SK-N-SH (cell line): ENCODE data around the gene UBE2E1. TPM values are rescaled to one million over a fixed set of nuclear protein-coding genes. Genes with fewer than 3 reads are reported as not detected.

Experiments used
- CTCF ChIA-PET: fragments of 300-600, 350-600 bp; formaldehyde crosslinking; extraction: SDS; loops from one replicate; lab custom pipeline; 2021; lab: Yijun Ruan, JAX
- POLR2A ChIA-PET: fragments of 350-600 bp; sonication (Branson Sonifier 250); formaldehyde crosslinking; extraction: SDS; loops from one replicate; lab custom pipeline; 2020; ENCODE audit warnings: antibody characterized with exemption, inconsistent platforms; lab: Yijun Ruan, JAX
- DNase-seq: peaks from one replicate; pipeline ENCODE4 v3.0.0; 2012
- H2AFZ ChIP-seq: fragments of 200-600 bp; sonication (generic); 2 replicates; pipeline ENCODE4 v1.8.1; 2016; ENCODE audit warnings: antibody characterized with exemption, mild to moderate bottlenecking, low read depth
- H3F3A ChIP-seq: fragments of 200-600 bp; sonication (generic); replicated peaks from 2 replicates; pipeline ENCODE3; 2016; ENCODE audit warnings: antibody characterized with exemption, mild to moderate bottlenecking; ENCODE audit not compliant: insufficient read depth
- H3K27ac ChIP-seq, 2 experiments: fragments of 200-500 bp in 1 of 2; fragments of 200-600 bp in 1 of 2; sonication (Bioruptor generic) in 1 of 2; sonication (generic), shearing (Covaris generic) in 1 of 2; 2 replicates each; pipeline versions ENCODE4 v1.5.1 to v1.6.1; 2014 to 2016; ENCODE audit warnings: low read depth in 2 of 2, inconsistent platforms in 1 of 2, low read length in 1 of 2, mild to moderate bottlenecking in 1 of 2, mixed read lengths in 1 of 2
- H3K27me3 ChIP-seq: fragments of 200-600 bp; sonication (generic), shearing (Covaris generic); 2 replicates; pipeline ENCODE4 v1.6.1; 2016; ENCODE audit warnings: mixed run types; ENCODE audit not compliant: insufficient read depth
- H3K36me3 ChIP-seq, 2 experiments: fragments of 200-500 bp in 1 of 2; fragments of 200-600 bp in 1 of 2; sonication (Bioruptor generic) in 1 of 2; sonication (generic) in 1 of 2; replicated peaks in 1 of 2; 2 replicates each; pipeline versions ENCODE3 to v1.5.1; 2014 to 2016; ENCODE audit warnings: low read length in 1 of 2, mild to moderate bottlenecking in 1 of 2; ENCODE audit not compliant: insufficient read depth in 2 of 2, control insufficient read depth in 1 of 2
- H3K4me1 ChIP-seq, 2 experiments: fragments of 200-500 bp in 1 of 2; fragments of 200-600 bp in 1 of 2; sonication (Bioruptor generic) in 1 of 2; sonication (generic), shearing (Covaris generic) in 1 of 2; 2 replicates each; pipeline versions ENCODE4 v1.5.1 to v1.6.1; 2014 to 2016; ENCODE audit warnings: low read depth in 1 of 2, low read length in 1 of 2, mixed run types in 1 of 2; ENCODE audit not compliant: insufficient read depth in 2 of 2, control insufficient read depth in 1 of 2
- H3K4me2 ChIP-seq: fragments of 200-600 bp; sonication (generic), shearing (Covaris generic); 2 replicates; pipeline ENCODE4 v1.6.1; 2017; ENCODE audit warnings: mixed run types
- H3K4me3 ChIP-seq, 2 experiments: fragments of 200-500 bp in 1 of 2; fragments of 200-600 bp in 1 of 2; sonication (Bioruptor generic) in 1 of 2; sonication (generic), shearing (Covaris generic) in 1 of 2; 2 replicates each; pipeline versions ENCODE4 v1.5.1 to v1.8.1; 2014 to 2016; ENCODE audit warnings: low read depth in 2 of 2, inconsistent platforms in 1 of 2, low read length in 1 of 2, mild to moderate bottlenecking in 1 of 2, mixed read lengths in 1 of 2, moderate library complexity in 1 of 2
- H3K79me2 ChIP-seq: fragments of 200-600 bp; sonication (generic); 2 replicates; pipeline ENCODE4 v1.8.1; 2017; ENCODE audit warnings: mild to moderate bottlenecking; ENCODE audit not compliant: insufficient read depth
- H3K9ac ChIP-seq: fragments of 200-600 bp; sonication (generic); 2 replicates; pipeline ENCODE4 v1.6.1; 2017; ENCODE audit warnings: mixed run types
- H3K9me2 ChIP-seq: fragments of 200-600 bp; sonication (generic); 2 replicates; pipeline ENCODE4 v1.6.1; 2017; ENCODE audit warnings: mixed run types
- H3K9me3 ChIP-seq: fragments of 200-600 bp; sonication (generic); 2 replicates; pipeline ENCODE4 v1.6.1; 2017; ENCODE audit warnings: mixed run types, mild to moderate bottlenecking, moderate library complexity
- H4K20me1 ChIP-seq: fragments of 200-600 bp; sonication (generic); 2 replicates; pipeline ENCODE4 v1.6.1; 2017; ENCODE audit warnings: mild to moderate bottlenecking, mixed run types; ENCODE audit not compliant: insufficient read depth
- CHD2 ChIP-seq: fragments of 150-350 bp; IDR thresholded peaks from 2 replicates; pipeline ENCODE4 v1.6.1; 2018; ENCODE audit warnings: low read length; ENCODE audit not compliant: partially characterized antibody
- GATA2 ChIP-seq: sonication (generic); formaldehyde crosslinking; IDR thresholded peaks from 2 replicates; pipeline ENCODE4 v1.5.0; 2020; ENCODE audit warnings: mild to moderate bottlenecking, missing genetic modification reagents
- MXI1 ChIP-seq: IDR thresholded peaks from 2 replicates; pipeline ENCODE4 v1.6.1; 2012; ENCODE audit warnings: mild to moderate bottlenecking, low read depth, low read length, improper control_type of control experiment
- NRF1 ChIP-seq: IDR thresholded peaks from 2 replicates; pipeline ENCODE4 v1.6.1; 2012; ENCODE audit warnings: low read depth, mild to moderate bottlenecking, low read length
- RFX5 ChIP-seq: IDR thresholded peaks from 2 replicates; pipeline ENCODE4 v1.6.1; 2012; ENCODE audit warnings: mild to moderate bottlenecking, improper control_type of control experiment, low read length
- SMC3 ChIP-seq: IDR thresholded peaks from 2 replicates; pipeline ENCODE4 v1.6.1; 2012; ENCODE audit warnings: low read depth, low read length, improper control_type of control experiment
- YY1 ChIP-seq: IDR thresholded peaks from 2 replicates; pipeline ENCODE4 v1.4.0; 2012; ENCODE audit warnings: low read depth, mild to moderate bottlenecking
- WGBS: methylation state at CpG from one replicate; pipeline ENCODE4 v1.1.6; 2017; ENCODE audit warnings: low lambda C conversion rate; 5-methylcytosine and 5-hydroxymethylcytosine counted together
- polyA plus RNA-seq, 3 experiments: library from polyadenylated mRNA; depleted of rRNA; stranded (reverse); fragments of >200 nt; gene quantifications; 2 replicates each; pipeline ENCODE4 v1.2.3, GENCODE V29; 2012
- TF ChIP-seq, protein P1 (sequence below): fragments of 150-350 bp; IDR thresholded peaks from 2 replicates; pipeline ENCODE4 v1.6.1; 2016; ENCODE audit warnings: mild to moderate bottlenecking, low read depth, low read length
- TF ChIP-seq, protein P2 (sequence below): IDR thresholded peaks from 2 replicates; pipeline ENCODE4 v1.6.1; 2012; ENCODE audit warnings: mild to moderate bottlenecking, low read depth, low read length, moderate library complexity
- TF ChIP-seq, protein P3 (sequence below): IDR thresholded peaks from 2 replicates; pipeline ENCODE4 v1.4.0; 2012; ENCODE audit warnings: low read depth
- TF ChIP-seq, protein P4 (sequence below): fragments of 200-600 bp; sonication (generic); IDR thresholded peaks from 2 replicates; pipeline ENCODE4 v1.6.1; 2017; ENCODE audit warnings: antibody characterized with exemption, mild to moderate bottlenecking, moderate library complexity
- TF ChIP-seq, protein P5 (sequence below): IDR thresholded peaks from 2 replicates; pipeline ENCODE4; 2012

Gene UBE2E1
- polyA plus RNA-seq, 1 of the 3 experiments (the other 2 are of a cell fraction), result 59.9 TPM

DNA sequence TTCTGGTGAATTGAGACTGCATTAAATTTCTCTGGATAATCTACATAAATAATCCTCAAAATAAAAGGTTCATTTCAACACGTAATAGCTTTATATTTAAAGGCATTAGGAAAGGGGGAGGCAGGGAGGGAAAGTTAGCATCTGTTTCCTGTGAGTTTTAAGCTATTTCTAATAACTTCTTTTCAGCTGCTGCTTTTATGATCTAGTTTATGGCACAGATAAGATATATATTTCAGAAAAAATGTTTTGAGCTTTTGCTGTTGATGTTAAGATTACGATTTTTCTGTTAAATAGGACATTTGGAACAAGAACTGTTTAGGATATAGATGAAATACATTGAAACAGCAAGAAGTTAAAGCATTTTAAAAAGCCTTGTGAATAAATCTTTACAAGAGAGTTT lies 30.0 kb downstream of the UBE2E1 start:
- no peak overlapping the region for H3K4me2 ChIP-seq
- 89% methylated on average over 2 of the region's 2 CpGs for WGBS
- no peaks in the 10 kb centered on the region for H3K9me3 ChIP-seq
- peaks cover 10% of the 10 kb centered on the region for H3F3A ChIP-seq
- H3K9me2 ChIP-seq, result no peaks in the 10 kb centered on the region
- H3K9ac ChIP-seq, result no peak overlapping the region
- H3K27me3 ChIP-seq, result no peaks in the 10 kb centered on the region
- H2AFZ ChIP-seq, result no peak overlapping the region
- ChIA-PET POLR2A (no interaction called here), CTCF (interaction anchor here (1.2 to 1.8 kb wide), 4 partner anchors 10 to 53 kb away, joined by 3 to 6 read pairs (median 4); no protein-coding TSS in a partner anchor)
- no peak for DNase-seq
- TF ChIP-seq MXI1, result no peak
- TF ChIP-seq, protein P1, sequence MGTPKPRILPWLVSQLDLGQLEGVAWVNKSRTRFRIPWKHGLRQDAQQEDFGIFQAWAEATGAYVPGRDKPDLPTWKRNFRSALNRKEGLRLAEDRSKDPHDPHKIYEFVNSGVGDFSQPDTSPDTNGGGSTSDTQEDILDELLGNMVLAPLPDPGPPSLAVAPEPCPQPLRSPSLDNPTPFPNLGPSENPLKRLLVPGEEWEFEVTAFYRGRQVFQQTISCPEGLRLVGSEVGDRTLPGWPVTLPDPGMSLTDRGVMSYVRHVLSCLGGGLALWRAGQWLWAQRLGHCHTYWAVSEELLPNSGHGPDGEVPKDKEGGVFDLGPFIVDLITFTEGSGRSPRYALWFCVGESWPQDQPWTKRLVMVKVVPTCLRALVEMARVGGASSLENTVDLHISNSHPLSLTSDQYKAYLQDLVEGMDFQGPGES, result no peak
- TF ChIP-seq, protein P2, sequence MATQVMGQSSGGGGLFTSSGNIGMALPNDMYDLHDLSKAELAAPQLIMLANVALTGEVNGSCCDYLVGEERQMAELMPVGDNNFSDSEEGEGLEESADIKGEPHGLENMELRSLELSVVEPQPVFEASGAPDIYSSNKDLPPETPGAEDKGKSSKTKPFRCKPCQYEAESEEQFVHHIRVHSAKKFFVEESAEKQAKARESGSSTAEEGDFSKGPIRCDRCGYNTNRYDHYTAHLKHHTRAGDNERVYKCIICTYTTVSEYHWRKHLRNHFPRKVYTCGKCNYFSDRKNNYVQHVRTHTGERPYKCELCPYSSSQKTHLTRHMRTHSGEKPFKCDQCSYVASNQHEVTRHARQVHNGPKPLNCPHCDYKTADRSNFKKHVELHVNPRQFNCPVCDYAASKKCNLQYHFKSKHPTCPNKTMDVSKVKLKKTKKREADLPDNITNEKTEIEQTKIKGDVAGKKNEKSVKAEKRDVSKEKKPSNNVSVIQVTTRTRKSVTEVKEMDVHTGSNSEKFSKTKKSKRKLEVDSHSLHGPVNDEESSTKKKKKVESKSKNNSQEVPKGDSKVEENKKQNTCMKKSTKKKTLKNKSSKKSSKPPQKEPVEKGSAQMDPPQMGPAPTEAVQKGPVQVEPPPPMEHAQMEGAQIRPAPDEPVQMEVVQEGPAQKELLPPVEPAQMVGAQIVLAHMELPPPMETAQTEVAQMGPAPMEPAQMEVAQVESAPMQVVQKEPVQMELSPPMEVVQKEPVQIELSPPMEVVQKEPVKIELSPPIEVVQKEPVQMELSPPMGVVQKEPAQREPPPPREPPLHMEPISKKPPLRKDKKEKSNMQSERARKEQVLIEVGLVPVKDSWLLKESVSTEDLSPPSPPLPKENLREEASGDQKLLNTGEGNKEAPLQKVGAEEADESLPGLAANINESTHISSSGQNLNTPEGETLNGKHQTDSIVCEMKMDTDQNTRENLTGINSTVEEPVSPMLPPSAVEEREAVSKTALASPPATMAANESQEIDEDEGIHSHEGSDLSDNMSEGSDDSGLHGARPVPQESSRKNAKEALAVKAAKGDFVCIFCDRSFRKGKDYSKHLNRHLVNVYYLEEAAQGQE, result no peak
- no peak for TF ChIP-seq SMC3
- TF ChIP-seq NRF1, result no peak
- no peak for TF ChIP-seq RFX5
- TF ChIP-seq CHD2, result no peak
- TF ChIP-seq, protein P3, sequence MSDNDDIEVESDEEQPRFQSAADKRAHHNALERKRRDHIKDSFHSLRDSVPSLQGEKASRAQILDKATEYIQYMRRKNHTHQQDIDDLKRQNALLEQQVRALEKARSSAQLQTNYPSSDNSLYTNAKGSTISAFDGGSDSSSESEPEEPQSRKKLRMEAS, result no peak
- TF ChIP-seq GATA2 (CRISPR knock-in tag), result no peak
- TF ChIP-seq, protein P4, sequence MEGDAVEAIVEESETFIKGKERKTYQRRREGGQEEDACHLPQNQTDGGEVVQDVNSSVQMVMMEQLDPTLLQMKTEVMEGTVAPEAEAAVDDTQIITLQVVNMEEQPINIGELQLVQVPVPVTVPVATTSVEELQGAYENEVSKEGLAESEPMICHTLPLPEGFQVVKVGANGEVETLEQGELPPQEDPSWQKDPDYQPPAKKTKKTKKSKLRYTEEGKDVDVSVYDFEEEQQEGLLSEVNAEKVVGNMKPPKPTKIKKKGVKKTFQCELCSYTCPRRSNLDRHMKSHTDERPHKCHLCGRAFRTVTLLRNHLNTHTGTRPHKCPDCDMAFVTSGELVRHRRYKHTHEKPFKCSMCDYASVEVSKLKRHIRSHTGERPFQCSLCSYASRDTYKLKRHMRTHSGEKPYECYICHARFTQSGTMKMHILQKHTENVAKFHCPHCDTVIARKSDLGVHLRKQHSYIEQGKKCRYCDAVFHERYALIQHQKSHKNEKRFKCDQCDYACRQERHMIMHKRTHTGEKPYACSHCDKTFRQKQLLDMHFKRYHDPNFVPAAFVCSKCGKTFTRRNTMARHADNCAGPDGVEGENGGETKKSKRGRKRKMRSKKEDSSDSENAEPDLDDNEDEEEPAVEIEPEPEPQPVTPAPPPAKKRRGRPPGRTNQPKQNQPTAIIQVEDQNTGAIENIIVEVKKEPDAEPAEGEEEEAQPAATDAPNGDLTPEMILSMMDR, result no peak
- TF ChIP-seq, protein P5, sequence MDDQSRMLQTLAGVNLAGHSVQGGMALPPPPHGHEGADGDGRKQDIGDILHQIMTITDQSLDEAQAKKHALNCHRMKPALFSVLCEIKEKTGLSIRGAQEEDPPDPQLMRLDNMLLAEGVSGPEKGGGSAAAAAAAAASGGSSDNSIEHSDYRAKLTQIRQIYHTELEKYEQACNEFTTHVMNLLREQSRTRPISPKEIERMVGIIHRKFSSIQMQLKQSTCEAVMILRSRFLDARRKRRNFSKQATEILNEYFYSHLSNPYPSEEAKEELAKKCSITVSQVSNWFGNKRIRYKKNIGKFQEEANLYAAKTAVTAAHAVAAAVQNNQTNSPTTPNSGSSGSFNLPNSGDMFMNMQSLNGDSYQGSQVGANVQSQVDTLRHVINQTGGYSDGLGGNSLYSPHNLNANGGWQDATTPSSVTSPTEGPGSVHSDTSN, result no peak
- no peak for TF ChIP-seq YY1
- H3K4me3 ChIP-seq, result no peak overlapping the region
- peaks cover 0 to 3% of the 10 kb centered on the region in 2 experiments; a peak in 2 of 4 replicates for H3K4me1 ChIP-seq
- H3K27ac ChIP-seq, result no peak overlapping the region
- peaks cover 67% of the 10 kb centered on the region for H3K79me2 ChIP-seq
- H3K36me3 ChIP-seq, result peaks cover 2 to 4% of the 10 kb centered on the region in 2 experiments
- H4K20me1 ChIP-seq, result peaks cover 43% of the 10 kb centered on the region
